Urothelium cell line (cell line): ENCODE data around the gene ID3.
"Not testable (repeated sequence)": the region's sequence is repeated elsewhere in the genome, so short reads cannot be mapped to it uniquely, and the experiment has no call there.

ENCODE experiments used
- DNase-seq: peaks from one replicate; pipeline ENCODE4 v3.0.0; 2011; ENCODE audit warnings: low spot score, mixed read lengths
- FAIRE-seq: peaks from 2 replicates; lab custom pipeline; 2011; peaks lifted over from hg19 to GRCh38; lab: Jason Lieb, UNC

The ID3 gene

GRCh38 chr1:23589585-23589986 lies 30.3 kb upstream of the ID3 start:
- FAIRE-seq (no peak), DNase-seq (no peak)

- DNase-seq (no peak), FAIRE-seq (no peak)
These were observed 29.6 kb upstream of the ID3 start for GRCh38 chr1:23588749-23589548.

GRCh38 chr1:23585321-23586022 lies 26.2 kb upstream of the ID3 start:
- FAIRE-seq (peak; percentile 17), DNase-seq (peak; percentile 63)

- not testable (repeated sequence) for FAIRE-seq, DNase-seq
These were observed 24.4 kb upstream of the ID3 start for GRCh38 chr1:23583727-23584126.

GRCh38 chr1:23582820-23583219 lies 23.5 kb upstream of the ID3 start:
- FAIRE-seq (no peak), DNase-seq (no peak)

- FAIRE-seq (no peak), DNase-seq (no peak)
These were observed 21.9 kb upstream of the ID3 start for GRCh38 chr1:23581219-23581618.

- DNase-seq (no peak), FAIRE-seq (no peak)
These were observed 19.7 kb upstream of the ID3 start for GRCh38 chr1:23578997-23579363.

- FAIRE-seq = no peak
These were observed 19.2 kb upstream of the ID3 start for GRCh38 chr1:23578311-23578996.

GRCh38 chr1:23577056-23578004 lies 18.0 kb upstream of the ID3 start:
- DNase-seq (no peak), FAIRE-seq (no peak)

More at GRCh38 chr1:23578311-23578996, 19.2 kb upstream of the ID3 start:
- no peak for DNase-seq

- no peak for DNase-seq
- no peak for FAIRE-seq
These were observed 17.2 kb upstream of the ID3 start for GRCh38 chr1:23576338-23577055.

GRCh38 chr1:23575226-23575810 lies 16.0 kb upstream of the ID3 start:
- no peak for DNase-seq
- FAIRE-seq = no peak

GRCh38 chr1:23574265-23574754 lies 15.0 kb upstream of the ID3 start:
- FAIRE-seq = no peak

GRCh38 chr1:23573574-23574182 lies 14.4 kb upstream of the ID3 start:
- FAIRE-seq (no peak), DNase-seq (no peak)

More at GRCh38 chr1:23574265-23574754, 15.0 kb upstream of the ID3 start:
- DNase-seq = no peak

- no peak for FAIRE-seq
These were observed 12.2 kb upstream of the ID3 start for GRCh38 chr1:23571465-23571864.

GRCh38 chr1:23570001-23570691 lies 10.8 kb upstream of the ID3 start:
- FAIRE-seq = no peak
- no peak for DNase-seq

More at GRCh38 chr1:23571465-23571864, 12.2 kb upstream of the ID3 start:
- DNase-seq = no peak

- no peak for DNase-seq
- FAIRE-seq = no peak
These were observed 9.5 kb upstream of the ID3 start for GRCh38 chr1:23568608-23569383.

GRCh38 chr1:23567996-23568607 lies 8.8 kb upstream of the ID3 start:
- FAIRE-seq = no peak
- DNase-seq = no peak
